GM21528 (cell line): ENCODE results near the gene HSD17B14.
"Not testable (repeated sequence)": the region's sequence is repeated elsewhere in the genome, so short reads cannot be mapped to it uniquely, and the experiment has no call there.

Experiments used
- ATAC-seq: cut with Tn5 transposase; IDR thresholded peaks from one replicate; pipeline ENCODE4 v1.9.1; 2021; ENCODE audit warnings: mild to moderate bottlenecking, moderate library complexity; ENCODE audit not compliant: unreplicated experiment, low FRiP score

Gene HSD17B14

DNA sequence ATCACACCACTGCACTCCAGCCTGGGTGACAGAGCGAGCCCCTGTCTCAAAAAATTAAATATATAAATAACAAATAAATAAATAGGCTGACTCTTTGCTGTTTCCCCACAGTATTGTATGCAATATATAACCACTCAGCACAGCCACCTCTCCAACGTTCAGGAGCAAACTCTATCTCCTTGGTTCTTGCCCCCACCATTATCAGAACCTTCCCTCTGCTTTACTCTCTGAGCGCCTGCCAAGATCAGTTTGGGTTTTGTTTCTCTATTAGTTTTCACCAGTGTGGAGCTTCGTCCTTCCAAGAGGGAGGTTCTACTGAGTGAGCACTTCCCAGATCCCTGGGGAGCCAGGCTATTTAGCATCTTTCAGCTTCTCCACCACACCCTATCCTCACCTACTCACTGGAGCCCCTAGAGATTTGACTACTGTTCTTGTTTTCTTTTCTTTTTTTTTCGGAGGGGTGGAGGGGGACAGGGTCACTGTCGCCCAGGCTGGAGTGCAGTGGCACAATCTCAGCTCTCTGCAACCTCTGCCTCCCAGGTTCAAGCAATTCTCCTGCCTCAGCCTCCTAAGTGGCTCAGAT, 68.0 kb downstream of the HSD17B14 start:
- ATAC-seq, result not testable (repeated sequence)

DNA sequence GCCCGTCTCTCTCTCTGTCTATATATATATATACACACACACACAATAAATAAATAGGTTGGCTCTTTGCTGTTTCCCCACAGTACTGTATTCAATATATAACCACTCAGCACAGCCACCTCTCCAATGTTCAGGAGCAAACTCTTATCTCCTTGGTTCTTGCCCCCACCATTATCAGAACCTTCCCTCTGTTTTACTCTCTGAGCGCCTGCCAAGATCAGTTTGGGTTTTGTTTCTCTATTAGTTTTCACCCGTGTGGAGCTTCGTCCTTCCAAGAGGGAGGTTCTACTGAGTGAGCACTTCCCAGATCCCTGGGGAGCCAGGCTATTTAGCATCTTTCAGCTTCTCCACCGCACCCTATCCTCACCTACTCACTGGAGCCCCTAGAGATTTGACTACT, 70.5 kb downstream of the HSD17B14 start:
- ATAC-seq, result not testable (repeated sequence)
